GM21447 (cell line): Measurements from ENCODE around the gene TMEM158.
A peak's percentile ranks its signal among the peaks of the same experiment; 100 is the strongest.

ENCODE experiments used
- ATAC-seq: cut with Tn5 transposase; IDR thresholded peaks from one replicate; pipeline ENCODE4 v1.9.1; 2021; ENCODE audit not compliant: unreplicated experiment

Gene TMEM158

DNA sequence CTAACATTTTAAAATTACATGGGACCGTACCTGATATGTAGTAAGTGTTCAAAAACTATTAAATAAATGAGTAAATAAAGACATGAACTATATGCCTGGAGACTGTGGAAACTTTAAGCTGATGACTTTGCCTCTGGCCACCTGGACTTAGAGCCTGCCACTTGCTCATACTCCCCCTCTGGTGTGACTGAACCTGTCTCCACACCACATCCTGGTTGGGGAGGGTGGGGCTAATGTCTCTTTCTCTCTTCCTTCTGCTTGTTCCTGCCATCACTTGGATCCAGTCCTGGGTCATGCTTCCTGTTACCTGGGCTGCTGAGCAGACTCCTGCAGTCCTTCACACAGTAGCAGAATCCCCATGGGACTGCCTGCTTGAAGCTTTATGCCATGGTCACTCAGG is 8.2 kb upstream of the TMEM158 start:
- no peak for ATAC-seq

DNA sequence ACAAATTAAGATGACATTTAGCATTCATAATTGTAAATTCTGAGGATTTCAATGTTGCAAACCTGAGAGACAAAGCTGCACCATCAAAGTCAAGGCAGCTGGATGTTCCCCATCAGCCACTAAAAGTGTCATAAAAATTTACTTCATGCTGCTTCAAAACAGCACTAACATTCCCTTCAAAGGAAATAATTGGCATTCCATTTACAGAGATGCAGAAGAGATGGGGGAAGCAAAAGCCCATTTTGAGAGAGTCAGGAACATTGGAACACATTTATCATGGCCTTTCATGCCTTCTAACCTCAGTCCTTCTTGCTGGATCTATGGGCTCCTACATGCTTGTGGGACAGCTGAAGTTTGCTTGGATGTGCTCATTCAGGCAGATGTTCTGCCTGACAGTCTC is 6.4 kb upstream of the TMEM158 start:
- no peak for ATAC-seq

DNA sequence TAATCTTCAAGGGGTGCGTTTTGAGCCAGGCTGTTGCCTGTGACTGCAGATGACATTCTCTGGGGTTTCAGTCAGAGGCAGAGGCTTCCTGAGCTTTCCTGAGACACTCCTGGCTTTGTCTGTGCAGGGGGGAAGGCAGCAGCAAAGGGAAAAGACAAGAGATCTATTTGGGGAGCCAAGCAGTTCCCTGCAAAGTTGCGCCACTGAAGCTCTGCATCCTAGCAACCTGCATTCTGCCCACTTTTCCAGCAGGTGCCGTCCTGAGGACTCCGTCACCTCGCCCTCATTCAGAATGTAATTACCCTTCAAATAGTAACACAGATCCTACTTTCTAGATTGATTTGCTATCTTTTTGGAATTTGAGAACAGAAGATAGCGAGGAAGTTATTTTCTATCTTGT is 1.9 kb upstream of the TMEM158 start:
- ATAC-seq = no peak

DNA sequence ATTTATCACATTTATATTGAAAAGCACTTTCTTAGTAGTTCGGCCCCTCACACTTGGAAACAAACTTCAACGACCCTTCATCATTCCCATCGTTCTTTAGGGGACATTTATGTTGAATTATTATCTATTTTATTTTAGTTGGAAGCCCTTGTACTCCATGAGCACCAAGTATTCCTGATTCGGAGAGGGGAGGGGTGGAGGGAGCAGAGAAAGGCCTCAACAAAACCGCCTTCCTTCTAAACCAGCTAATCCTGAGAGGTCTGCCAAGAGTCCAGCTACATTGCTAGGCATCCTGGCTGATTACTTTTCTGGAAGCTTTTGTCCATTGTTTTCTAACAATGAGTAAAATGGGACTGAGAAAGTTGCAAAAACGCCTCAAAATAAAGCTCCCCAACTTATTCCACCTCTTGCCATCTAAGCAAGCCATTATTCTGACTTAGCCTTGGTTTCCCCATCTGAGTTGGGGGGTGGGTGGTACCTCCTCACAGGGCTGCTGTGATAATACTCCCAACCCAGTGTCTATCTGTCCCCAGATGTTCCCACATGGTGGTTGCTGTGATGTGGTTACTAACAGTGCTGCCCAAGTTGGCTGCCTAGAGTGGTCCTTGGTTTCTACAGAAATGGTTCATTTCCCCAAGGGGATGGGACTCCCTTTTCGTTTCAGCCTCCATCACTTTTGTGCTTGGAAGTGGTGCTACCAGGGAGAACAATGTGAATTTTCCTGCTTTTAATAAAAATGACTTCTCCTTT is 1.2 kb upstream of the TMEM158 start:
- no peak for ATAC-seq

DNA sequence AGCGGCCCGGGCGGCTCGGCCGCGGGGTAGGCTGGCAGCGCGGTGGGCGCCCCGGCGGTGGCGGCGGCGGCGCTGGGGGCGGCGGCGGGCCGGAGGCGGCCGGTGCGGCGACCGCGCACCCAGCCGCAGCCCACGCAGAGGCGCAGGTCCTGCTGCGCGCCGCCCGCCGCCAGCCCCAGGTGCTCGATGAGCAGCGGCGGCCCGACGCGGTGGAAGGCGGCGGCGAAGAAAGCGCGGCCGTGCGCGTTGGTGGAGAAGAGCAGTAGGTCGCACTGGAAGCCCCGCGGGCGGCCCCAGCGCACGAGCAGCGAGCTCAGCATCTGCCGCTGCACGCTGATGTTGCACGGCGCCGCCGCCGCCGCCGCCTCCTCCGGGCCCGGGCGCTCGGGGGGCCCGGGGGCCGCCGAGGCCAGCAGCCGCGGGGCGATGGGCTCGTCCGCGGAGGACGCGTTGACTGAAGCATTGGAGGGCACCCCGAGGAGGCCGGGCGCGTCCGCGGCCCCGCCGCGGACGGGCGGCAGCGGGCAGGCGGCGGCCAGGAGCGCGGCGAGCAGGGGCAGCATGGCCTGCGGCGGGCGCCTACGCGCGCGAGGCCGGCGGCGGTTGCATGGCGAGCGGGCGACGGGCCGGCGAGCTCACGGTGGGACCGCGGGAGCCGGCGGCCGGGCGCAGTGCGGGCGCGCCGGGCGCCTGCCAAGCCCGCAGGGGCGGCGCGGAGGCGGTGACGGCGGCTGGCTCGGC is 452 bp downstream of the TMEM158 start:
- peak; percentile 26 for ATAC-seq

DNA sequence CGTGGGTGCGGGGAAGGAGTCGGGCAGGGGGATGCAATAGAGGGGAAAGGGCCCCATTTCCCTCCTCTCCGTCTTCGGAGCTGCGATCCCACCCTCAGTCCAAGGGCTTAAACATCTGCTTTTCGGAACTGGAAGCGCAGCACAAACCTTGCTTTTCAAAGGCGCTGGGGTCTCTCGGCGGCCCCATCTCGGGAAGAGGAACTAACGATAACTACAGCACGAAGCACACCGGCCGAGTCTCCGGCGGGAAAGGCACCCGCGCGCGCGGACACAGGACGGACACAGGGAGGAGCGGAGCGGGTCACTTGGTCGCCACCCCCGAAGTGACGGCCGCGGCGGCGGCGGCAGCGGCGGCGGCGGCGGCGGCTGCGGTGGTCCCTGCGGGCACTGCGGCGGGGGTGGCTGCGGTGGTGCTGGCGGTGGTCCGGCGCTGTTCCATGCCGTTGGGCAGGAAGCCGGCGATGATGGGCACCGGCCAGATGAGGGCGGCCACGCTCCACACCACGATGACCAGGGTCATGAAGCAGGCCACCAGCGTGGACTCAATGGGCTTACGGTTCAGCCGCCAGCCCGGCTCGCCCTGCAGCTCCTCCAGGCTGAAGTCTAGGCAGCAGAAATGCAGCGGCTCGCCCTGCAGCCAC is 1.1 kb downstream of the TMEM158 start:
- no peak for ATAC-seq

DNA sequence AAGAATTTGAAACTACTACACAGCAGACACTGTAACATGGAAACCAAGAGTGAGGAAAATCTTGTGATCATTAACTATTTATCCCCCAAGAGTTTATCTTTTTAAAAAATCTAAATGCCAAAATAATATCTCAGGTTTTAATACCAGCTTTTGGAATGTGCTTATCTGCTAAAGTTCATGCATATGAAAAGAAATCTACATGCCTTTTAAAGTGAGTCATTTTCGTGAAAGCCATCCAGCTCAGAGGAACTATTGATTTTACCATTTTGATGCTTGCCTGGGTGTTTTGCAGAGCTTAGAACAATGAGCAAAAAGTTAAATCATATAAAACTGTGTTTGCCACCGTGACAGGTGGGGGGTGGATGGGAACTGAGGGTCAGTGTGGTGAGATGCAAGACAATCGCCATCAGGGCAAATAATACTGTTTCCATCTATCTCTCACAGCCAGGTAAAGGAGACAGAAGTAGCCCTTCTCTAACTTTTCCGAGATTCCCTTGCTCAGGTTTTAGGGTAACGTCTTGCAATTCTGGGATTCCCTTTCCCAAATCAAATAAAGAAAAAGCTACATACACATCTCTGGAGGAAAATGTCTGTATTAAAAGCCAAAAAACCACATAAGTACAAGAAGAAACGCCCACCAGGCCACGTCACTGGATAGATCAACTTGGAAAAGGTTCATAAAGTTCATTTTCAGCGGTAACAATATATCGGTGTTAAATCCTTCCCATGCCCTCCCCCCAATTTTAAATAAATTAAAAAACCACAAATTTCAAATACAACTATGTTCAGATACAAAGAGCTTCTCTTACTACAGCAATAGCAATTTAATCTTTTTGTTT is 2.0 kb downstream of the TMEM158 start:
- no peak for ATAC-seq

DNA sequence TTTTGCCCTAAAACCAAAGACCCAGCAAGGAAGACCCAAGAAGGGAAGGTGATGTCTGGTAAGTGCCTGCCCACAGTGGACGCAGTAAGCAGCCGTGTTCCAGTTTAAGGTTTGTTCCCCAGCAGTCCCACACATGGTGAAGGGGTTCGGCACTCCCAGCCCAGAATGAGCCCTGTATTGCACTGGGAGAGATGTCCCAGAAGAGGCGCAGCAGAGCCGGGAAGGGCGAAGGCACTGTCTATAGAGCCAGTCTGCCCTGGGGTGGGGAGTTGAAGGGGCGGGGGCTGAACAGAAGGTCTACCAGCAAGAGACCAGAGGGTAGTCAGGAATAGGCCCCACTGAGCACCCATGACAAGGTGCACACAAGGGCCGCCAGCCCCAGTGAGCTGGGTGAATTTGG is 6.4 kb downstream of the TMEM158 start:
- no peak for ATAC-seq

DNA sequence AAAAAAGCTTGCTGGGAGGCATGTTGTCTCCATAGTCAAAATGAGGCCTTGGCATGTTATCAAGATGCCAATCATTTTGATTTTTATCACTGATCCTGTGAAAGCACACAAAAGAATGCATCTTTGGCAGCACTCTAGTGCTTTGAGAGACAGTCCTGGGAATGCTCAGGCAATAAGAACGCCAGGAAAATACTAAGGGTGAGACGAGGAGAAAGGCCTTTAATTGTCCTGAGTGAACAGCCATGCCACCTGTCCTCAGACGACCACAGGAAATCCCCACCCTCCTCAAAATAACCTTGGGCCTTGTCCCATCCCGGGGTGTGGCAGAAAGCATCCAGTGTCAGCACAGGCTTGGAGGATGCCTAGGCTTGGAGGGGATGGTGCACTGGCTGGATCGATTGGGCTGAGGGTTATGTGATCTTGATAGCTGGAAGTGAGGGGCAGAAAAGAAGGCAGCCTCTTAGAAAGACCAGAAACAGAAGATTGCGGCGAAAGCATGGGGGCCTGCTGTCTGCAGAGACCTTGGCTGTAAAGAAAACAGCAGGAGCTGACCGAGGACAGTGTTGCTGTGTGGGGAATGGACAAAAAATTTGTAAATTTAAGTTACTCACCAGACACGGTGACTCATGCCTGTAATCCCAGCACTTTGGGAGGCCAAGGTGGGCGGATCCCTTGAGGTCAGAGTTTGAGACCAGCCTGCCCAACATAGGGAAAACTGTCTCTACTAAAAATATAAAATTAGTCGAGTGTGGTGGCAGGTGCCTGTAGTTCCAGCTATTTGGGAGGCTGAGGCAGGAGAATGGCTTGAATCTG is 7.3 kb downstream of the TMEM158 start:
- no peak for ATAC-seq

DNA sequence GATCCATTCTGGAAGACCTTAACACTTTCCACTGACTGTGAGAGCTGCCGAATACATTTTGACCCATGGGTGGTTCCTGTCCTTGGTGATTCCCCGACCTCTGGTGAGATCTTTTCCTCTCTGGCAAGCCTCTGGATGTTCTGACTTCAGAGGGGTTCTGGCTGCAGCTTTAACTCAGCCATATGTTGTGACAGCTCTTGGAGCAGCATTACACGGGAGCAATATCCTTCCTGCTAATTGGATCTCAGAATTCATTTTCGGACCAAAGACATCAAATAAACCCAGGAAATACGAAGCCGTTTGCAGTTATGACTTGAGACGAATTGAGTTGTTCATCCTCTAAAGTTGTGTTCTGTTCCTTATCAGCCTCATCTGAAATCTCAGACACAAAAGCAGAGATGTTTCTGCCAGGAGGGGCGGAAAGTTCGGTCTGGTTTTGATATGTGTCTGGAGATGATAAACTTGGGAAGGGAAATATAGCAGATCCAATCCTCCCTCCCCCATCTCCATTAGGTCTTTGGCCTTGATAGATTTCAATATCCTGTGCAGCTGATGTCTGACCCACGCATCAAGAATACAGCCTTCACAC is 10.0 kb downstream of the TMEM158 start:
- no peak for ATAC-seq

DNA sequence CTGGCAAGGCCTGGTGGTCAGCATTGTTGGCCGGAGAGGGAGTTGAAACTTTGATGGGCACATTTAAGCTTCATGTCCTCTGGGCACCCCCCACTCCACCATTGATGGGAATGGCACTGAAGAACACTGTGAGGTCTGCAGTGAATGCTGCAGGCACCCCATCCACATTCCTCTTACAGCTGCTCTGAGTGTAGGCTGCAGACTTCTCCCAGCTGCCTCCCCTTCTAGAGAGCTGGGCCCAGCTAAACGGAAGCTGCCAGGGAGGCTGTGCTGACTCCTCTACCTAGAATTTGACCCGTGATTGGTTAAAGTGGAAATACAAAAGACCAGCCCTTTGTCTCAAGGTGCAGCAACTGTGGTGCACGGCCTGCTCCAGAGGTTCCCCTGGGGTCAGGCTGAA is 10.6 kb downstream of the TMEM158 start:
- ATAC-seq = no peak

DNA sequence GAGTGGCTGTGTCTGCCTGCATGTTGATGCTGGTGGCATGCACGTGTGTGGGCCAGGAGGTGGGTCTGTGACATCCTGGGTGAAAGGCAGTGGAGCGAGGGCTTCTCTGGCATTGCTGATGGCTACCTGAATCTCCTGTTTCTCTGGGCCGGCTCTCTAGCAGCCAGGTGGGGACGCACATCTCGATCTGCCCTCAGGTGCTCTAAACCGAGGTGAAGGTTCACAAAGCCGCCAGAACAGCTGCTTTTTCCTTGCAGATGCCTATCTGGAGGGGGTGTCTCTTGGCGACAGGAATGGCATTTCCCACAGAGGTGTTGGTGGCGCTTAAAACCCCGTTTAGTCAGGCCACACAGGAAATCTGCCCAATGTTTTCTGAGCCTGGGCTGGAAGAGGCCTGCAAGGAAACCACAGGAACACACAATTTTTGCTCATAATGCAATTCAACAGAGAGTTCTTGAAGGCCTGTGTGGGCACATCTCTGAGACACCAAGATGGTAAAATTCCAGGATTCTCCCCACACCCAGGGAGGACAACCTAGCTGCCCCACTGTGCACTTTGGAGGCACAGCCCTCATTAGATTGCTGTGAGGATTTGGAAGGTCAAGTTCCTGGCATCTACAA is 11.9 kb downstream of the TMEM158 start:
- ATAC-seq = no peak

DNA sequence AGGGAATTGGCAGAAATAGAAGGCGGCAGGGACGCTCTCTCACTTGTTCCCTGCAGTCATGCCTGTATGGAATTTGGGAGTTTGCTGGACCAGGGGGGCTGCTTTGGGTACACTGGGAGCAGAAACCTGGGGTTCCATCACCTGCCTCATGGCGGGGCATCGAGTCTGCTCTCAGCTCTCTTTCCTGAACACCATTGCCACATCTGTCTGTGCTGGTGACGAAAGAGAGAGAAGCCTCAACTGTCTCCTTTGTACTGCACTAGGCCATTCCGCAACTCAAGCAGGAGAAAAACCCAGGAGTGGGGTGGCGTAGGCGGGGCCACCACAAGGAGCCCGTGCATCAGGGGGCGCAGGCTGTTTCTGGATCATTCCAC is 14.0 kb downstream of the TMEM158 start:
- no peak for ATAC-seq

DNA sequence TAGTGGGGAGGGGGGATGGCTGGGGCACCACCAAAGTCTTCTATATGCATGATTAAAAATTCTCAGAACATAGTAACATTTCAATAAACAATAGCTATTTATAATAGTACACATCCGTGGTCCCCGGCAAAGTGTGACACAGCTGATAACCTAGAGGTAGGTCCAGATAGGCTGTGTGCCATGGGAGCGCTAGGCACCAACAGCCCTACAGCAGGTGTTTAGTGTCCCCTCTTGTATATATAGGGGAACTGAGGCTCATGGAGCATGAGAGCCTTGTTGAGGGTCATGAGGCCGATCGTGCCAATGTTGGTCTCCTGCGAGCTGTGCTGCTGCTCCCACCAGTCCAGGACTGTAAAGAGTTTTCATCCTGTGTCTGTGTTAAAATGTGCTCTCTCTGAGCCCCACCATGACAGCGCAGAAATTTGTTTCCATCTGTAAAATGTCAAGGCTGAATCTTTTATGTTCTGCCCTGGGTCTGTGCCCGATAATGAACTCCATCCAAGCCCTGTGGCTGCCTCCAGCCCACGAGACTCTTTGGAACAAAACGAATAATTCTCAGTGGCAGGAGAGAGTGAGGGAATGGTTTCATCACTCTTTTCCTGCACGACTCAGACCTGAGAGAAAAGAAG is 14.5 kb downstream of the TMEM158 start:
- no peak for ATAC-seq

DNA sequence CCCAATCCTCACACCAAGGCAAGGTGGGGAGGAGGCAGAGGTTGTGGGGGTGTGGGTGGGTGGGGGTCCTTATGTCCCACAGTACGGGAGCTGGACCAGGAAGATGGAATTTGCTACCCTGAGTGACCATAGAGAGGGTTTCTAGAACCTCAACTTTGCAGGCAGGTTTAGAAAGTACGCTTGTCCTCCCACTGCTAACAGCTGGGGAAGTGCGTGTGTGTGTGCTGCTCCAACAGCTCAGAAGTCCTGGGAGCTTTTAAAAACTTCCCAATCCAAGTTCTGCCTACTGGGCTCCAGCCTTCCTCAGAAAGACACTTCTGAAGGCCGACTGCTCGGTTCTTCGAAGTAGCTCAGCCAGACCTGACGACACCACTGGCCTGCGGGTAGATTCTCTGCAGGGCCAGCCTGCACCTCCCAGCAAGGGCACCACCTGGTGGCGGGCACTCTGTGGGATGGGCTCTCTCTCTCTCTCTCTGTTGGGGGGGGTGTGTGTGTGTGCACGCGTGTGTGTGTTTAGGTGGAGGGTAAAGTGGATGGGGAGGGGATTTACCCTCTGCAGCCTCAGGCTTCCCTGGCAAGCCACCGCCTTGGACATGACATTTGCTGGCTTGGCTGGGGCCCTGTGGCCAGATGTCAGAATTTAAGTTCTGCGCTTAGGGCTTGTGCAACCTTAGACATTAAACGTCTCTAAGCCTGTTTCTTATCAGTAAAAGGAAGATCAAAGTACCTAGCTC is 15.6 kb downstream of the TMEM158 start:
- ATAC-seq = no peak

DNA sequence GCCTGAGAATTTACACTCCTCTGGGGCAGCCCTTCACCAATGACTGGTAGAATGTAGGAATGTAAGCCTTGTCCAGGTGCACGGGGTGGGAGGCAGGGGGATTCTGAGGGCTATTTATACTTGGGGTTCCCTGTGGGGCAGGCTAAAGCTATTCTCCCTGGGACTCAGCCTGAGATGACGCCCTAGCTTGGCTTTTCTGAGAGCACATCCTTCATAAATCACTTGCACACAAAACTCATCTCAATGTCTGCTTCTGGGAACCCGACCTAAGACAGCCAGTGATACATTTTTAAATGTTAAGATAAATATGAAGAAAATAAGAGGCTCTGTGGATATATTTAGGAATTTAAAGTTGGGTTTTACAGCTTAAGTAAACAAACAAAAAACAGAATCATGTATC is 16.6 kb downstream of the TMEM158 start:
- ATAC-seq = no peak

DNA sequence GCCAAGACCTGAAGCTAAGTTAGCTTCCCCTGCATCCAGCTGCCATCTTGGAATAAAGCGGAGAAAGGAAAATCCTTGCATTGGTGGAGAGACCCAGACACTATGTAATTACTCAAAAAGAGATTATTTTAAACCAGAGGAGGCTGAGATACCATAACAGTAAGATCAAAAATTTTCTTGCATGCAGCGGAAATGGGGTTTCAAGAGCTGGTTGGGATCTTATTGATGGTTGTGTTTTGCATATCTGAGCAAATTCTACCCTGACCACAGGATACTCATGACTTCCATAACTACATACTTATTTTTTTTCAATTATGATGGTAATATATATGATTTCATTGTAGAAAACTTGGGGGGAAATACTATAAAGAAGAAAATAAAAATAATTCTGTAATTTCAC is 17.5 kb downstream of the TMEM158 start:
- no peak for ATAC-seq

DNA sequence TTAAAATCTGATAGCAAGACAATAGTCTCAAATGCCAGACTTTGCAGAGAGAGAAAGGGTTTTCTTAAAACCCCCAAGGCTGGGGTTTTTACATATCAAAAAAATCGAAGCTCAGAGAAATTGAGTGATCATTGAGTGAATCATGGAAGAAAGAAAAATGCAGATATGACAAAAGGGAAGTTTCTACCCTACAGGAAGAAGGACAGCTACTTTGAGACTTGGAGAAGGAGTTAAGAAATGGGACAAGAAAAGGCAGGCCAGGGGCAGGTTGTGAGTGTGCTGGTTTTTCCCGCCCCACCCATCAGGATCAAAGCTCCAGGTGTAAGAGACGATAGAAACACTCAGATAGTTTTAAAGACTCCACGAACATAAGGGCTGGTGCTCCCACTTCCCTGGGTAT is 18.6 kb downstream of the TMEM158 start:
- no peak for ATAC-seq

DNA sequence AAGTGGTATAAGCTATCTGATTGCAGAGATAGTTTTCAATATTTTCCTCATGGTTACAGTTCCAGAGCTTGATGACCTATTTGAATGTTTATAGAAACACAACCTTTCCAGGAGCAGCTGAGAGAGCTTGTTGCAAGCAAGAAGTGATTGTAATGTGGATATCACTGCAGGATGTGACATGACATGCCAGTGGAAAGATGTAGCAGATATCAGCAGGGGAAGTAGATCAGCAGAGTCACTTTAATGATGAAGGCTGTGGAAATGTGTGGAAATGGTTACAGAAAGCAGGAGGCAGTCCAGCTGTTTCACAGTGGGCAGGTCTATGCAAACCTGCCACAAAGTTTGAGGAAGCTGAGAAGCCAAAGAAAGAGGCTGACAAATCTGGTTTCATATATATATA is 21.0 kb downstream of the TMEM158 start:
- no peak for ATAC-seq
